ENCODE measurements around the gene RUNX1.

GRCh38 chr21:34916446-34916845, 132.7 kb downstream of the RUNX1 start:
- no peak for TF ChIP-seq POLR2A (IDR thresholded peaks at IDR 0.05)
- TF ChIP-seq CTCF (IDR thresholded peaks at IDR 0.05) = no peak
- no peak for TF ChIP-seq POLR2AphosphoS5 (IDR thresholded peaks at IDR 0.05; ENCODE audit: insufficient read depth in 1 of 2, low read depth in 1 of 2)

Measured in vagina (tissue), 2 donors.